HepG2 (cell line): ENCODE data around the gene FOXR1. TPM values are rescaled to one million over a fixed set of nuclear protein-coding genes. Genes with fewer than 3 reads are reported as not detected.

Source experiments
- AHR ChIP-seq: IDR thresholded peaks from 2 replicates; pipeline ENCODE4 v1.6.1; 2018; ENCODE audit warnings: missing genetic modification reagents, missing compliant biosample characterization
- ATF7-NPFF ChIP-seq: sonication (generic); formaldehyde crosslinking; IDR thresholded peaks from 2 replicates; pipeline ENCODE4 v1.8.1; 2023; ENCODE audit warnings: mild to moderate bottlenecking, low read depth, missing genetic modification reagents, moderate library complexity
- FOXA3 ChIP-seq: IDR thresholded peaks from 2 replicates; pipeline ENCODE4 v1.6.1; 2016; ENCODE audit warnings: missing genetic modification reagents, missing compliant biosample characterization
- FOXO1 ChIP-seq: sonication (generic); formaldehyde crosslinking; IDR thresholded peaks from 2 replicates; pipeline ENCODE4 v1.4.0; 2020; ENCODE audit warnings: missing genetic modification reagents
- GZF1 ChIP-seq: sonication (generic); formaldehyde crosslinking; IDR thresholded peaks from 2 replicates; pipeline ENCODE4 v1.5.1; 2020; ENCODE audit warnings: mild to moderate bottlenecking, missing genetic modification reagents
- HCFC1 ChIP-seq: fragments of 150-350 bp; IDR thresholded peaks from 2 replicates; pipeline ENCODE4 v1.6.1; 2014; ENCODE audit warnings: low read depth, low read length
- KLF15 ChIP-seq: sonication (generic); formaldehyde crosslinking; IDR thresholded peaks from 2 replicates; pipeline ENCODE4 v1.8.1; 2023; ENCODE audit warnings: borderline replicate concordance, mild to moderate bottlenecking, inconsistent platforms, missing genetic modification reagents, mixed read lengths
- NFKBIZ ChIP-seq: IDR thresholded peaks from 2 replicates; pipeline ENCODE4 v1.6.1; 2018; ENCODE audit warnings: missing genetic modification reagents, missing compliant biosample characterization
- RFXANK ChIP-seq: IDR thresholded peaks from 2 replicates; pipeline ENCODE4 v1.6.1; 2016
- SMAD3 ChIP-seq: sonication (generic); formaldehyde crosslinking; IDR thresholded peaks from 2 replicates; pipeline ENCODE4 v1.4.0; 2020; ENCODE audit warnings: missing genetic modification reagents
- SPEN ChIP-seq: sonication (generic); formaldehyde crosslinking; IDR thresholded peaks from 2 replicates; pipeline ENCODE4 v1.5.1; 2020; ENCODE audit warnings: low read depth, mild to moderate bottlenecking, missing genetic modification reagents
- THAP11 ChIP-seq: IDR thresholded peaks from 2 replicates; pipeline ENCODE4 v1.6.1; 2016; ENCODE audit warnings: missing biosample characterization, missing genetic modification reagents
- ZFY ChIP-seq: sonication (generic); formaldehyde crosslinking; IDR thresholded peaks from 2 replicates; pipeline ENCODE4 v1.4.0; 2020; ENCODE audit warnings: missing genetic modification reagents
- ZNF329 ChIP-seq: sonication (generic); formaldehyde crosslinking; IDR thresholded peaks from 2 replicates; pipeline ENCODE4 v1.9.0; 2021; ENCODE audit warnings: low read depth, mild to moderate bottlenecking, missing genetic modification reagents
- ZNF430 ChIP-seq: sonication (generic); formaldehyde crosslinking; IDR thresholded peaks from 2 replicates; pipeline ENCODE4 v1.9.0; 2021; ENCODE audit warnings: mild to moderate bottlenecking, missing genetic modification reagents
- ZNF510 ChIP-seq: sonication (generic); formaldehyde crosslinking; IDR thresholded peaks from 2 replicates; pipeline ENCODE4 v1.4.0; 2020; ENCODE audit warnings: low read depth, mild to moderate bottlenecking, missing genetic modification reagents
- ZNF550 ChIP-seq: sonication (generic); formaldehyde crosslinking; IDR thresholded peaks from 2 replicates; pipeline ENCODE4 v1.4.0; 2020; ENCODE audit warnings: mild to moderate bottlenecking, missing genetic modification reagents, borderline replicate concordance
- ZNF772 ChIP-seq: sonication (generic); formaldehyde crosslinking; IDR thresholded peaks from 2 replicates; pipeline ENCODE4 v1.5.0; 2020; ENCODE audit warnings: mild to moderate bottlenecking, missing genetic modification reagents
- ZNF792 ChIP-seq: IDR thresholded peaks from 2 replicates; pipeline ENCODE4 v1.6.1; 2016
- ZSCAN29 ChIP-seq: sonication (generic); formaldehyde crosslinking; conservative IDR thresholded peaks from 2 replicates; pipeline ENCODE4 v1.4.0; 2020; ENCODE audit warnings: mild to moderate bottlenecking, missing genetic modification reagents
- polyA plus RNA-seq, 8 experiments: library from polyadenylated mRNA; depleted of rRNA in 3 of 8; stranded (reverse) in 7 of 8; unstranded in 1 of 8; fragments of >200 nt; fragmentation: Illumina TruSeq in 4 of 8; extraction: Trizol in 4 of 8; gene quantifications; 2 replicates each; pipeline versions ENCODE4 v1.2.1 to v1.2.3, GENCODE V29; 2011 to 2016; ENCODE audit warnings: low read depth in 4 of 8, missing spikeins in 1 of 8, mixed read lengths in 1 of 8; ENCODE audit not compliant: insufficient read depth in 1 of 8
- total RNA-seq, 5 experiments: library from RNA; depleted of rRNA; stranded (reverse); fragments of >200 nt; fragmentation: Illumina TruSeq; extraction: Trizol; gene quantifications; 2 replicates each; pipeline ENCODE4 v1.2.3, GENCODE V29; 2016; ENCODE audit warnings: low read depth in 1 of 5
- TF ChIP-seq, protein P1 (sequence below): sonication (generic); formaldehyde crosslinking; IDR thresholded peaks from 2 replicates; pipeline ENCODE4 v1.4.0; 2020; ENCODE audit warnings: mild to moderate bottlenecking, missing genetic modification reagents, borderline replicate concordance
- TF ChIP-seq, protein P2 (sequence below): sonication (generic); formaldehyde crosslinking; IDR thresholded peaks from 2 replicates; pipeline ENCODE4 v1.4.0; 2020; ENCODE audit warnings: mild to moderate bottlenecking, low read depth, missing genetic modification reagents
- TF ChIP-seq, protein P3 (sequence below): sonication (generic); formaldehyde crosslinking; IDR thresholded peaks from 2 replicates; pipeline ENCODE4 v1.4.0; 2020; ENCODE audit warnings: missing genetic modification reagents

The FOXR1 gene
- total and polyA plus RNA-seq, 2 of the 13 experiments (the other 11 are each of a cell fraction or from before 2014, with no cell fraction given), result not detected

DNA sequence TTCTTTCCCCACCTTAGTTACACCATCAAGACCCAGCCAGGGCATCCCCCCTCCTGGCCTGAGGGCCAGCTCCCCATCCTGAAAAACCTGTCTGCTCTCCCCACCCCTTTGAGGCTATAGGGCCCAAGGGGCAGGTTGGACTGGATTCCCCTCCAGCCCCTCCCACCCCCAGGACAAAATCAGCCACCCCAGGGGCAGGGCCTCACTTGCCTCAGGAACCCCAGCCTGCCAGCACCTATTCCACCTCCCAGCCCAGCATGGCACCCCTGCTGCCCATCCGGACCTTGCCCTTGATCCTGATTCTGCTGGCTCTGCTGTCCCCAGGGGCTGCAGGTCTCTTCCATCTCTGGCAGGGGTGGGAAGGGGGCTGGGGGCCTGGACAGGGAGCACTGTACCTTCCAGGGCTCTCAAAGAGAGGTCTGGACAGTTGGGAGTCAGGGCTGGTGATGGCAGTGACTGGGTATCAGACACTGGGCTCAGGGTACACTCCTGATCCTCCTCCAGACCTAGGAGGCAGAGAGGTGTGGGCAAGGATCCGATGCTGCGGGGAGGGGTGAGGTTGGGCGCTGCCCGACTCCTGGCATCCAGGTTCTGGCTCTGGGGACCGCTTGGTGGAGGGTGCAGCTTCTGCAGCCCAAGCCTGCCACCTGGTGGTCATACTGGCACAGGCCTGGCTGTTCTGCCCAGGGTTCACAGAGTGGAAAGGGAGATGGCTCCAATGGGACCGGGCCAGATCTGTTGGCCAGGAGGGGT, 15.3 kb upstream of the FOXR1 start, which contains the start of gene UPK2 (continued):
- 0 out of 2 replicates have a peak, but pooled peaks have one; percentile 23 for TF ChIP-seq FOXO1 (CRISPR knock-in tag)
- TF ChIP-seq ZNF772 (CRISPR knock-in tag), result no peak
- TF ChIP-seq SPEN (CRISPR knock-in tag), result no peak
- no peak for TF ChIP-seq ZNF510 (CRISPR knock-in tag)
- TF ChIP-seq ZSCAN29 (CRISPR knock-in tag), result no peak
- no peak for TF ChIP-seq KLF15 (CRISPR knock-in tag)
- TF ChIP-seq AHR (CRISPR knock-in tag), result peak; percentile 56; the same call in 1 of the 2 replicates
- TF ChIP-seq ZNF550 (CRISPR knock-in tag), result no peak
- no peak for TF ChIP-seq NFKBIZ (CRISPR knock-in tag)
- no peak for TF ChIP-seq SMAD3 (CRISPR knock-in tag)
- no peak for TF ChIP-seq GZF1 (CRISPR knock-in tag)
- TF ChIP-seq, protein P1, sequence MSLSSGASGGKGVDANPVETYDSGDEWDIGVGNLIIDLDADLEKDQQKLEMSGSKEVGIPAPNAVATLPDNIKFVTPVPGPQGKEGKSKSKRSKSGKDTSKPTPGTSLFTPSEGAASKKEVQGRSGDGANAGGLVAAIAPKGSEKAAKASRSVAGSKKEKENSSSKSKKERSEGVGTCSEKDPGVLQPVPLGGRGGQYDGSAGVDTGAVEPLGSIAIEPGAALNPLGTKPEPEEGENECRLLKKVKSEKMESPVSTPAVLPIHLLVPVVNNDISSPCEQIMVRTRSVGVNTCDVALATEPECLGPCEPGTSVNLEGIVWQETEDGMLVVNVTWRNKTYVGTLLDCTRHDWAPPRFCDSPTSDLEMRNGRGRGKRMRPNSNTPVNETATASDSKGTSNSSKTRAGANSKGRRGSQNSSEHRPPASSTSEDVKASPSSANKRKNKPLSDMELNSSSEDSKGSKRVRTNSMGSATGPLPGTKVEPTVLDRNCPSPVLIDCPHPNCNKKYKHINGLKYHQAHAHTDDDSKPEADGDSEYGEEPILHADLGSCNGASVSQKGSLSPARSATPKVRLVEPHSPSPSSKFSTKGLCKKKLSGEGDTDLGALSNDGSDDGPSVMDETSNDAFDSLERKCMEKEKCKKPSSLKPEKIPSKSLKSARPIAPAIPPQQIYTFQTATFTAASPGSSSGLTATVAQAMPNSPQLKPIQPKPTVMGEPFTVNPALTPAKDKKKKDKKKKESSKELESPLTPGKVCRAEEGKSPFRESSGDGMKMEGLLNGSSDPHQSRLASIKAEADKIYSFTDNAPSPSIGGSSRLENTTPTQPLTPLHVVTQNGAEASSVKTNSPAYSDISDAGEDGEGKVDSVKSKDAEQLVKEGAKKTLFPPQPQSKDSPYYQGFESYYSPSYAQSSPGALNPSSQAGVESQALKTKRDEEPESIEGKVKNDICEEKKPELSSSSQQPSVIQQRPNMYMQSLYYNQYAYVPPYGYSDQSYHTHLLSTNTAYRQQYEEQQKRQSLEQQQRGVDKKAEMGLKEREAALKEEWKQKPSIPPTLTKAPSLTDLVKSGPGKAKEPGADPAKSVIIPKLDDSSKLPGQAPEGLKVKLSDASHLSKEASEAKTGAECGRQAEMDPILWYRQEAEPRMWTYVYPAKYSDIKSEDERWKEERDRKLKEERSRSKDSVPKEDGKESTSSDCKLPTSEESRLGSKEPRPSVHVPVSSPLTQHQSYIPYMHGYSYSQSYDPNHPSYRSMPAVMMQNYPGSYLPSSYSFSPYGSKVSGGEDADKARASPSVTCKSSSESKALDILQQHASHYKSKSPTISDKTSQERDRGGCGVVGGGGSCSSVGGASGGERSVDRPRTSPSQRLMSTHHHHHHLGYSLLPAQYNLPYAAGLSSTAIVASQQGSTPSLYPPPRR (CRISPR knock-in tag), result no peak
- peak; percentile 35; the same call in 1 of the 2 replicates for TF ChIP-seq THAP11 (CRISPR knock-in tag)
- TF ChIP-seq ZNF792 (CRISPR knock-in tag), result no peak
- TF ChIP-seq, protein P2, sequence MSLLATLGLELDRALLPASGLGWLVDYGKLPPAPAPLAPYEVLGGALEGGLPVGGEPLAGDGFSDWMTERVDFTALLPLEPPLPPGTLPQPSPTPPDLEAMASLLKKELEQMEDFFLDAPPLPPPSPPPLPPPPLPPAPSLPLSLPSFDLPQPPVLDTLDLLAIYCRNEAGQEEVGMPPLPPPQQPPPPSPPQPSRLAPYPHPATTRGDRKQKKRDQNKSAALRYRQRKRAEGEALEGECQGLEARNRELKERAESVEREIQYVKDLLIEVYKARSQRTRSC, result no peak
- no peak for TF ChIP-seq ZFY (CRISPR knock-in tag)
- TF ChIP-seq FOXA3 (CRISPR knock-in tag), result peak; percentile 26; the same call in 1 of the 2 replicates
- TF ChIP-seq ZNF329 (CRISPR knock-in tag), result no peak
- no peak for TF ChIP-seq ZNF430 (CRISPR knock-in tag)
- TF ChIP-seq RFXANK, result no peak
- TF ChIP-seq ATF7-NPFF (CRISPR knock-in tag), result no peak
- no peak for TF ChIP-seq HCFC1
- TF ChIP-seq, protein P3, sequence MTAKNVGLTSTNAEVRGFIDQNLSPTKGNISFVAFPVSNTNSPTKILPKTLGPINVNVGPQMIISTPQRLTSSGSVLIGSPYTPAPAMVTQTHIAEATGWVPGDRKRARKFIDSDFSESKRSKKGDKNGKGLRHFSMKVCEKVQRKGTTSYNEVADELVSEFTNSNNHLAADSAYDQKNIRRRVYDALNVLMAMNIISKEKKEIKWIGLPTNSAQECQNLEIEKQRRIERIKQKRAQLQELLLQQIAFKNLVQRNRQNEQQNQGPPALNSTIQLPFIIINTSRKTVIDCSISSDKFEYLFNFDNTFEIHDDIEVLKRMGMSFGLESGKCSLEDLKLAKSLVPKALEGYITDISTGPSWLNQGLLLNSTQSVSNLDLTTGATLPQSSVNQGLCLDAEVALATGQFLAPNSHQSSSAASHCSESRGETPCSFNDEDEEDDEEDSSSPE (CRISPR knock-in tag), result no peak
